ENCODE results near the gene NOS1AP. TPM values are rescaled to one million over a fixed set of nuclear protein-coding genes. Genes with fewer than 3 reads are reported as not detected.

The NOS1AP gene
- total RNA-seq, 1 donor: under 0.01 TPM

DNA sequence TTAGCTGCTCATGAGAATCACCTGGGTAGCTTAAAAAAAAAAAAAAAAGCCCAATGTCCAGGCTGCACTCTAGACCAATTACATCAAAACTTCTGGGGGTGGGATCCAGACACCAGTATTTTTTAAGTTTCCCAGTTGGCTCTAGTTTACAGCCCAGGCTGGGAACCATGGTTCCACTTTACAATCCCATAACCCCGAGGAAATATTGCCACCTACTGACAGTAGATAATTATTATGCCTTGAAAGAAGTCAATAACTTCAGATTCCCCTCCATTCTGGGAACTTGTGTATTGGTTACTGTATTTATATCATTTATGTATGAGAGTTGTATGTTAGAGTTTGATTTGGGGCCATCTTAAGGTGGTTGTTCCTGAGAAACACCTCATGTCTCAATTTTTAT, 207.0 kb downstream of the NOS1AP start:
- peaks cover 4% of the 10 kb centered on the region for H3K27me3 ChIP-seq (ENCODE audit: insufficient read depth, low read length)
- no peak overlapping the region for H3K4me3 ChIP-seq (ENCODE audit: low read length)
- no peaks in the 10 kb centered on the region for H3K9me3 ChIP-seq (ENCODE audit: low read depth, low read length)
- H3K4me1 ChIP-seq (ENCODE audit: insufficient read depth, low read length): no peaks in the 10 kb centered on the region

DNA sequence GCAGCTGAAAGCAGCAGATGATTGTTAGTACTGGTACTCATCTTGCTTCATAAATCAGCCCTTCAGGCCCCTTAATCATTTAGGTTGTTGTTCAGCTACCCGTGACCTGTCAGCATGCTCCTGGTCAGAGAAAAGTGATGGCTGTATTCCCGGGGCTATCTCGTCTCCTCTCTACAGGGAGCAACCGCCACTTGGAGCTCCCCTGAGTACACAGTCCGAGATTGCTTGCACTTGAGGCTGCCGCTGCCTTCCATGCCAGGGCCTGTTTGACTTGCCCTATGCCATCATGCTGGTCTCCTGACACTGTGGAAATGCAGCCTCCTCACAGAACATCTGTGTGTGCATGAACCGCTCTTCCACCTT, 209.6 kb downstream of the NOS1AP start:
- Histone ChIP-seq H3K27me3 (ENCODE audit: insufficient read depth, low read length) (peaks cover 4% of the 10 kb centered on the region), H3K4me1 (ENCODE audit: insufficient read depth, low read length) (no peaks in the 10 kb centered on the region), H3K4me3 (ENCODE audit: low read length) (no peak overlapping the region), H3K9me3 (ENCODE audit: low read depth, low read length) (no peaks in the 10 kb centered on the region)

DNA sequence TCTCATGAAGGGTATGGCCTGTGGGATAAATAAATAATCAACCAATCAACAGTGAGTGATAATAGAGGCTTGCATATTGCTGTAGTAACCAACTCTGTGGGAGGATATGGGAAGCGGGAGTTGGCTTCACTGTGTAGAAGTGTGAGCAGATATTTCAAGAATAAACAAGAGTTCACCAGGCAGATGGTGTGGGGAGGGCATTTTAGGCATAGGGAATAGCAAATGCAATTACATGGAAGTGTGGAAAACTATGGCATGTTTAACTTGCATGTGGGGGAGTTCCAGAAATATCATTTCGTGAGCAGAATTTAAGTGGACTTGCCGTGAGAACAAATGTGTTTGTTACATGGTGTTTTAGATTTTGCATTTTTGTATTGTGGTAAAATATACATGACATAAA, 211.9 kb downstream of the NOS1AP start:
- Histone ChIP-seq H3K4me3 (ENCODE audit: low read length) (no peak overlapping the region), H3K9me3 (ENCODE audit: low read depth, low read length) (no peaks in the 10 kb centered on the region), H3K27me3 (ENCODE audit: insufficient read depth, low read length) (peaks cover 4% of the 10 kb centered on the region), H3K4me1 (ENCODE audit: insufficient read depth, low read length) (no peaks in the 10 kb centered on the region)

DNA sequence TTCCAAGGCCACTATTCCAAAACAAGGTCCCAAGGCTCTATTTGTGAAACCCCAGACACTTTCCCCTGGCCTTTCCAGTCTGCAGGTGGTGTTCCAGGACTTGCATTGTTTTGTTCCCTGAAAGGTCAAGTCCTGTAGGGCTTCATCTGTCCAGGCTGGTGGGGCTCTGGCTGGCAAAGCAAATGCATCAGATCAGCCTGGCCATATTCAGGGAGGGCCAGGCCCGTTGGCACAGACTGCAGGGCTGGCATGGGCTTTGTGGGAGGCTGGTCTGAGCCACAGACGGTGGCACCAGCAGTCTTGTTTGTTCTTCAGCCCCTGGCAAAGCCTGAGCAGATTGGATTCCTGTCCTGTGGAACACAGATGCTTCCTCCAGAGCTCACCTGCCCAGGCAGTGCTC, 214.2 kb downstream of the NOS1AP start:
- Histone ChIP-seq H3K4me3 (ENCODE audit: low read length) (no peak overlapping the region), H3K4me1 (ENCODE audit: insufficient read depth, low read length) (no peaks in the 10 kb centered on the region), H3K27me3 (ENCODE audit: insufficient read depth, low read length) (peaks cover 4% of the 10 kb centered on the region), H3K9me3 (ENCODE audit: low read depth, low read length) (no peaks in the 10 kb centered on the region)

DNA sequence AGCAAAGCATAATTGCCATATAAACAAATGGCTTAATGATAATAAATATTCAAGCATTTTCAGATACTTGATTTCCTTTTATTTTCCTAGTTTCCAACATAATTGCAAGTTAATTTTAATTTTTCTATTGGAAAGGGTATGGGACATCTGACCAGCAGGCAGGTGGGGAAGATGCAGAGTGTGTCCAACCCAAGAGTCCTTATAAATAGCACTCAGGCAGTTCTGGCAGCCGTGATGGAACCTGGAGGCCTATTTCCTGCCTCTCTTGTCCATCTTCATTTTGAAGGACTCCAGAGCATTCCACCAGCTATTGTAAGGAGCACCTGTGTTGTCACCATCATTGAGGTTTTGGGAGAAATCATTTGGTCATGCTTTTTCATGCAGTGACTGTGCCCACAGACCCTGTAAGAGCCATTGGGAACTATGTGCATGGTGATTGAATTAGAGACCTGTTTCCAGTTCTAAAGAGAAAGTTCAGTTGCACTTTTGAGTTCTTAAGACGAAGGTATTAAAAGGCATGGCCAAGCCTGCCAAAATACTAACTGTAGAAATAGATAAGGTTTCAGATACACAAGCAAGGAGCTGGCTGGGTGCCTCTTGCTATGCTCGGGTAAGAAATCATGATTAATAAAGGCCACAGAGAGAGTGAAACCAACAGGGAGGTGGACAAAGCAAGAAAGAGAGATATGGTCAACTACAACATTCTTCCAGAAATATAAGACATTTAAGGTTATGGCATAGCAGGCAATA, 214.9 kb downstream of the NOS1AP start:
- Histone ChIP-seq H3K4me1 (ENCODE audit: insufficient read depth, low read length) (no peaks in the 10 kb centered on the region), H3K4me3 (ENCODE audit: low read length) (no peak overlapping the region), H3K9me3 (ENCODE audit: low read depth, low read length) (no peaks in the 10 kb centered on the region), H3K27me3 (ENCODE audit: insufficient read depth, low read length) (peaks cover 4% of the 10 kb centered on the region)

DNA sequence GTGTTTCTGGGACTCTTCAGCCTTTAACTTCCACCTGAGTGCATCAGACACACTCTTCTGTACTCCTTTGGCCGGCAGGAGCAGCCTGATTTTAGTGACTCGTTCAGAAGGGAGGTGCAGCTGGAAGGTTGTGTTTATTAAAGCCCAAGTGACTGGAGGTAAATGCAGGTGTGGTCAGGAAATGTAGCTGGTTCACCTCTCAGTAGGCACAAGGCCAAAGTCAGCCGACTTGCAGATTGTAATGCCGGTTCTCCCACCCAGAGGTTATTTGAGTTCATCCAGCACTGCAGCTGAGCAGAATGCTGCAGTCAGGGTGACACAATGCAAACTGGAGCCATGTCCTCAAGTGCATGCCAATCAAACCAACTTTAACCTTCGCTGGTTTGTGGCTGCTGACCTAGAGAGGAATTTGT, 215.7 kb downstream of the NOS1AP start:
- H3K4me3 ChIP-seq (ENCODE audit: low read length): no peak overlapping the region
- H3K27me3 ChIP-seq (ENCODE audit: insufficient read depth, low read length): peaks cover 4% of the 10 kb centered on the region

DNA sequence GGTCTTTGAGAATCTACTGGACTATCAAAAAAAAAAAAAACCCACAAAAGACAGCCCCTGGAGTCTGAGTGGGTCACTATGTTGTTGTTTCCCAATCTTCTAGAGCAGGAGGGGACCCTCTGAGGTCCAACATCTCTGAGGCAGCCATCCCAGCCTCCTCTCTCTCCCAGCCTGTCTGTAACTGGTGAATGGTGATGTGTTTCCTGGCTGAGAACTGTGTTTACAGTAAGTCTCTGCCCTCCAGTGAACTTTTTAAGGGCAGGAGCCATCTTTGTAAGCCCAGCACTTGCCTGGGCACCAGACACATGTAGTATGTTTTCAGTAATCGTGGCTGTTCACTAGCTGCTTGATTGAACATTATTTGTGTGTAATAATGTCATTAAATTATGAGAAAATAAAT, 221.5 kb downstream of the NOS1AP start:
- no peaks in the 10 kb centered on the region for H3K9me3 ChIP-seq (ENCODE audit: low read depth, low read length)
- H3K27me3 ChIP-seq (ENCODE audit: insufficient read depth, low read length): no peaks in the 10 kb centered on the region
- no peak overlapping the region for H3K4me3 ChIP-seq (ENCODE audit: low read length)
- no peaks in the 10 kb centered on the region for H3K4me1 ChIP-seq (ENCODE audit: insufficient read depth, low read length)

More for the DNA sequence above, 215.7 kb downstream of the NOS1AP start:
- no peaks in the 10 kb centered on the region for H3K9me3 ChIP-seq (ENCODE audit: low read depth, low read length)
- H3K4me1 ChIP-seq (ENCODE audit: insufficient read depth, low read length): no peaks in the 10 kb centered on the region

DNA sequence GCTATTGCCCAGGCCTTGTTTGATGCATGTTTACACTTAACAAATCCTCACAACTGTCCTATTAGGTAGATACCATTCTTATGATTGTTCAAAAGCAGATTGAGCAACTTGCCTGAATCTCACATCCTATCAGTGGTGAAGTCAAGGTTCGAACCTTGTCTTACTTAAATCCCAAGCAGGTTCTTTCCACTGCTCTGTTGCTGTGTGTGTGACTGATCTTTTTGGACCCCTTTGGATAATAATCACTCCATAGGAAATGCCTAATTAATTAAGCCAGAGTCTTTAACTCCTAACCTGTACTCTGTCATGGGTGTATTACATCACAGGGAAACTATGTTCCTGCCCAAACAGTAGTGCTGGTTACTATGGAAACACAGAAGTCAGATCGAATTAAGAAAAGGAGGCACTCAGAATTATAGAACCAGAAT, 222.9 kb downstream of the NOS1AP start:
- Histone ChIP-seq H3K4me1 (ENCODE audit: insufficient read depth, low read length) (no peaks in the 10 kb centered on the region), H3K27me3 (ENCODE audit: insufficient read depth, low read length) (no peaks in the 10 kb centered on the region), H3K4me3 (ENCODE audit: low read length) (no peak overlapping the region), H3K9me3 (ENCODE audit: low read depth, low read length) (no peaks in the 10 kb centered on the region)

DNA sequence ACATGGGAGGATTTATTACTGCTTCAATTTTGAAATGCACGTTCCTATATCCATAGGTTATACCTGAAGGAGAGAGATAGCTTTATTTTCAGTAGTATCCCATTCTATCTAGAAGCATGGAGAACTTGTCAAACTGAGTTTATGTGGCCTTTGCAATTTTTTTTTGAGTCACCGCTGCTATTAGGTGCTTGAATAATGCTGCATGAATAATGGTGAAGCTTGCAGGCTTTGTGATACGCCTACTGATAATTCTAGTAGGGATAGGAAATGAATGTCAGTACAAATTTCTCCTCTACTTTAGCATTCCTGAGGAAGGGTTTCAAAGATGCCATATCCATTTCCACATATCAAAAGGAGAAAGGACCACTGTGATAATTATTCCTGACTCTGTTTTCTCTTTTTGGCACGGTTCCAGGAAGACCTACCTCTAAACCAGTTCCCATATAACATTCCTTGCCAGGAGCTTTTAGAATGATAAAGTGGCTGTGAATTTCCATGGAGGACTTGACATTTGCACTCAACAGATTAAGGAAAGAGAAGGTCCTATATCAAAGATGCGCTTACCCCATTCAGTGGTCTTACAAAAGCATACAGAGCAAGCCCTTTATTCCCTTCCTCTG, 223.7 kb downstream of the NOS1AP start:
- Histone ChIP-seq H3K9me3 (ENCODE audit: low read depth, low read length) (no peaks in the 10 kb centered on the region), H3K4me3 (ENCODE audit: low read length) (no peak overlapping the region), H3K4me1 (ENCODE audit: insufficient read depth, low read length) (no peaks in the 10 kb centered on the region), H3K27me3 (ENCODE audit: insufficient read depth, low read length) (no peaks in the 10 kb centered on the region)

DNA sequence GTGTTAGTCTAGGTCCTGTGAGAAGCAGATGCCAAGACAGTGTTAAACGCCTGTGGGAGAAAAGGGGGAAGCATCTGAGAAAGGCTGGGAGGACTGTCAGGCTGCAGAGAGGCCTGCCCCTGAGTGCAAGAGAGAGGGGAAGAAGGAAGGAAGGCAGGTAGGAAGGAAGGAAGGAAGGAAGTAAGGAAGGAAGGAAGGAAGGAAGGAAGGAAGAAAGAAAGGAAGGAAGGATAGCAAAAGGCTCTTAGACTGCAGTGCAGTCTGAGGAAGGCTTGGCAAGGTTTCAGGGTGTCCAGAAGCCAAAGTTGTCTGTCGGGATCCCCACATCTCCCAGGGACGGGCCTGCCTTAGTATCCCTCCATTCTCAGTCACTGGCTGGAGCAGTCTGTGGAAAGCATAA, 224.5 kb downstream of the NOS1AP start:
- H3K9me3 ChIP-seq (ENCODE audit: low read depth, low read length): no peaks in the 10 kb centered on the region
- no peak overlapping the region for H3K4me3 ChIP-seq (ENCODE audit: low read length)
- H3K4me1 ChIP-seq (ENCODE audit: insufficient read depth, low read length): no peaks in the 10 kb centered on the region
- H3K27me3 ChIP-seq (ENCODE audit: insufficient read depth, low read length): no peaks in the 10 kb centered on the region

DNA sequence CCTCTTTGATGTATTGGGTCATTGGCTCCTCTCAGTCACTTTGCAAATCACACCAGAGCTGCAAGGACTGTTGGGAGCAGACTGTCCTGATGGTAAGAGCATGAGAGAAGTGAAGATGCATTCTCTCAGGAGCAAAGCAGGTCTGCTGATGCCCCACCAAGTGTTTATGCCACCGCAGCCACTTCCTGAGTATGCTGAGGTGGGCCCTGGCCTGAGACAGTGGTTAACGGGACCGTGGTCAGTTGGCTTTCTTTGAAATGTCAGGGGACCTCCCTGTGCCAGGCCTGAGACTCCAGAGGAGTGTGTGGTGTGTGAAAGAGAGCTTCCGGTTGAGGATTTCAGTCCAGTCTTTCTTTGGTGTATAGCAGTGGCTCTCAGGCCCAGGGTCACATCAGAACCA, 227.7 kb downstream of the NOS1AP start:
- H3K9me3 ChIP-seq (ENCODE audit: low read depth, low read length): no peaks in the 10 kb centered on the region
- H3K4me3 ChIP-seq (ENCODE audit: low read length): no peak overlapping the region

DNA sequence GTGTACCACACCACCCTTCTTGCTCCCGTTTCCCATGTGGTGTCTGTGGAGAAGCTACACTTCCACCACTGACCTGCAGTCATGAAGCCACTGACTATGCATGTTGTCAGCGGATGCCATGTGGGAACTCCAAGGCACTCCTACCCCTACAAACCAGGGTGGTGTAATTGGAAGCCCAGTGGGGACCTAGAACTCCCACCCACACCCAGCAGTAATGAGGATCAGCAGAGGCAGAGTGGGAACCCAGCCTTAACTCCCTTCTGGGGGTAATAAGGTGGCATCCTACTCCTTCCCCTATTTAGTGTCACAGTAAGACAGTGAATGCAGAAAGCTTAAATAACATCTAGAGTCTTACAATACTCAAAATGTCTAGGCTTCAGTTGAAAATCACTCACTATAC, 228.8 kb downstream of the NOS1AP start:
- H3K27me3 ChIP-seq (ENCODE audit: insufficient read depth, low read length): no peaks in the 10 kb centered on the region

More for the DNA sequence above, 227.7 kb downstream of the NOS1AP start:
- Histone ChIP-seq H3K4me1 (ENCODE audit: insufficient read depth, low read length) (no peaks in the 10 kb centered on the region), H3K27me3 (ENCODE audit: insufficient read depth, low read length) (no peaks in the 10 kb centered on the region)

DNA sequence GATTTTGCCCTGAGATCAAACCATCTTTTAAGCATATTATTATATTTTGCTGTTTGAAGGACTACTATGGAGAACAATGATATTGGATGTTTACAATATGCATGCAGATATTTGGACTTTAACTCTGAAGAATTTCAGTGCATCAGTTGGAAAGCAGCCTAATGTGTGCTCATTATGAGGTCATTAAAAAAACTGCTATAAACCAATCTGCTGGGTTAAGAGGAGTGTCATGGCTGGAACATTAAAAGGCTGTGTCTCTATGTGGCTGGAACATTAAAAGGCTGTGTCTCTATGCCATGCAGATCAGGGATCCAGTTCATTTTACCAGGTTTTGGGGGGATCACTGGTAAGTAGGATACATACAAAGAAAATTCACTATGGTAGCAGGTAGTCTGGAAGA, 229.5 kb downstream of the NOS1AP start:
- no peaks in the 10 kb centered on the region for H3K4me1 ChIP-seq (ENCODE audit: insufficient read depth, low read length)
- no peaks in the 10 kb centered on the region for H3K27me3 ChIP-seq (ENCODE audit: insufficient read depth, low read length)
- no peak overlapping the region for H3K4me3 ChIP-seq (ENCODE audit: low read length)
- H3K9me3 ChIP-seq (ENCODE audit: low read depth, low read length): no peaks in the 10 kb centered on the region

More for the DNA sequence above, 228.8 kb downstream of the NOS1AP start:
- Histone ChIP-seq H3K4me1 (ENCODE audit: insufficient read depth, low read length) (no peaks in the 10 kb centered on the region), H3K9me3 (ENCODE audit: low read depth, low read length) (no peaks in the 10 kb centered on the region), H3K4me3 (ENCODE audit: low read length) (no peak overlapping the region)

DNA sequence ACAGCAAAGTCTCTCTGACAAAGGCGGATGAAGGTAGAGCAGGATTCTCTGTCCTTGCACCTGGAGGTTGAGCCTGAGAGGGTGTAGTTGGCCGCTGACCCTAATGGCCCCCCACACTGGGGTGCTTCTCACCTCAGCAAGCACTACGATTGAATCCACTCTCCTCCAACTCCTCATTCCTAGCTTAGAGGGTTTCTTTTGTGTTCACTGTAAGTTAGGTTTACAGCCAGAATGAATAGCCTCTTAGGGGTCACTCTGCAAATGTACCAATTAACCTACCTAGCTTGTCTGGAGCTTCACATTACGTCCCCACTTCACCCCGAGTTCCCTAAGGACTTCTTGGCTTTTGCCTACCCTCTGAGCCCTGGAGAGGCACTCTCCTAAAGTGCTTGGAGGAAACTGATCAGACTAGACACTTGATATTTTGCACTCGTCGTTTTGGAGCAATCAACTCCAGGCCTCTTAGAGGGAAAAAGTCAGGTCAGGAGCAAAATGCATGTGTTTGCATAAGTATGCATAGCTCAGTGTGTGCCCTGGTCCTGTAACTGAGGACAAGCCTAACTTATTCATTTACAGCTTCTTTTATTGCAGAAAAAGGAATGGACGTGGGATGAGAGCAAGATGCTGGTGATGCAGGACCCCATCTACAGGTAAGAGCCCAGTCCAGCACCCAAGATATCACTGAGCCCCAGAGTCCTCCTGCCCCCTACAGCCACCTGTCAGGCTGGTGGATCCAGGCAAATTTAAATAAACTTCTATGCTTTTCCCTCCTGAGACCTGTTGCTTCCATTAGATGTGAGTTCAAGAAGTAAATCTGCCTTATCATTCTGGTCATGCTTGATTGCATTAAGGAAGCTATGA, 230.8 kb downstream of the NOS1AP start:
- Histone ChIP-seq H3K4me1 (ENCODE audit: insufficient read depth, low read length) (no peaks in the 10 kb centered on the region), H3K4me3 (ENCODE audit: low read length) (no peak overlapping the region), H3K9me3 (ENCODE audit: low read depth, low read length) (no peaks in the 10 kb centered on the region), H3K27me3 (ENCODE audit: insufficient read depth, low read length) (no peaks in the 10 kb centered on the region)

DNA sequence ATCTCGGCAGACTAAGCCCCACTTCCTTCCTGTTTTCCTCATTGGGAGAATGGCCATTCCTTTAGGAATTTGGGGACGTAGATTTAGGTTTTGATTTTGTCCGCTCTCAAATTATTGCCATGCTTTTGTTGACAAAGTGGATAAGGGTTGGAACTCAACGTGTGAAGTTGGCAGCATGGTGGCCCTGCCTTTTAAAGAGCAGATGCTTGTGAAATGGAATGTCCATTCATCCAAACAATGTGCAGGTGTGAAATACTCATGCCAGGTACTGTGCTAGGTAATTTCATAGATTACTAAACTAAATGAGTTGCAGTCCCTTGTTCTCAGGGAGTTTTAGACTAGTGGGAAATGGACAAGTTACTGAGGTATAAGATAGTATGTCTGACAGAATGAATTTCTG, 232.2 kb downstream of the NOS1AP start:
- no peaks in the 10 kb centered on the region for H3K4me1 ChIP-seq (ENCODE audit: insufficient read depth, low read length)
- no peaks in the 10 kb centered on the region for H3K27me3 ChIP-seq (ENCODE audit: insufficient read depth, low read length)
- H3K9me3 ChIP-seq (ENCODE audit: low read depth, low read length): no peaks in the 10 kb centered on the region
- no peak overlapping the region for H3K4me3 ChIP-seq (ENCODE audit: low read length)

All from mononuclear cell (primary cell).